Transverse colon (tissue), 3 donors: Measurements from ENCODE around the gene NAT14.

Experiments
- EP300 ChIP-seq: sonication (generic); formaldehyde crosslinking; IDR thresholded peaks from one replicate; pipeline ENCODE4 v1.6.1; 2017; ENCODE audit warnings: antibody characterized with exemption, low read depth
- TF ChIP-seq, protein P1 (sequence below), 5 experiments: fragments of 200-600 bp in 3 of 5; fragments of 450-650 bp in 2 of 5; sonication (generic) in 3 of 5; IDR thresholded peaks; 1 replicate in 2 of 5; 2 replicates in 3 of 5; pipeline ENCODE4 v1.5.1; 2016 to 2017; ENCODE audit warnings: antibody characterized with exemption in 5 of 5, inconsistent platforms in 3 of 5, mild to moderate bottlenecking in 2 of 5, moderate library complexity in 1 of 5

DNA sequence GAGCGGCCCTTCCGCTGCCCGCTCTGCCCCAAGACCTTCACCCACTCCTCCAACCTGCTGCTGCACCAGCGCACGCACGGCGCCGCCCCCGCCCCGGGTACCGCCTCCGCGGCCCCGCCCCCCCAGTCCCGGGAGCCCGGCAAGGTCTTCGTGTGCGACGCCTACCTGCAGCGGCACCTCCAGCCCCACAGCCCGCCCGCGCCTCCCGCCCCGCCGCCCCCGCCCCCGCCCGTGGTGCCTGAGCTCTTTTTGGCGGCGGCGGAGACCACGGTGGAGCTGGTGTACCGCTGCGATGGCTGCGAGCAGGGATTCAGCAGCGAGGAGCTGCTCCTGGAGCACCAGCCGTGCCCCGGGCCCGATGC is 3.2 kb upstream of the NAT14 start:
- TF ChIP-seq, protein P1, sequence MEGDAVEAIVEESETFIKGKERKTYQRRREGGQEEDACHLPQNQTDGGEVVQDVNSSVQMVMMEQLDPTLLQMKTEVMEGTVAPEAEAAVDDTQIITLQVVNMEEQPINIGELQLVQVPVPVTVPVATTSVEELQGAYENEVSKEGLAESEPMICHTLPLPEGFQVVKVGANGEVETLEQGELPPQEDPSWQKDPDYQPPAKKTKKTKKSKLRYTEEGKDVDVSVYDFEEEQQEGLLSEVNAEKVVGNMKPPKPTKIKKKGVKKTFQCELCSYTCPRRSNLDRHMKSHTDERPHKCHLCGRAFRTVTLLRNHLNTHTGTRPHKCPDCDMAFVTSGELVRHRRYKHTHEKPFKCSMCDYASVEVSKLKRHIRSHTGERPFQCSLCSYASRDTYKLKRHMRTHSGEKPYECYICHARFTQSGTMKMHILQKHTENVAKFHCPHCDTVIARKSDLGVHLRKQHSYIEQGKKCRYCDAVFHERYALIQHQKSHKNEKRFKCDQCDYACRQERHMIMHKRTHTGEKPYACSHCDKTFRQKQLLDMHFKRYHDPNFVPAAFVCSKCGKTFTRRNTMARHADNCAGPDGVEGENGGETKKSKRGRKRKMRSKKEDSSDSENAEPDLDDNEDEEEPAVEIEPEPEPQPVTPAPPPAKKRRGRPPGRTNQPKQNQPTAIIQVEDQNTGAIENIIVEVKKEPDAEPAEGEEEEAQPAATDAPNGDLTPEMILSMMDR (IDR thresholded peaks at IDR 0.05): no peak
- TF ChIP-seq EP300: no peak
